Measurements from ENCODE around the gene ANKRD33B. TPM values are rescaled to one million over a fixed set of nuclear protein-coding genes. Genes with fewer than 3 reads are reported as not detected.

The ANKRD33B gene
- total and polyA plus RNA-seq, 2 donors (not counting 1 experiment from before 2014, with no cell fraction given), result 7.7 to 7.8 TPM

GRCh38 chr5:10649666-10650380, 86.0 kb downstream of the ANKRD33B start:
- DNase-seq (ENCODE audit: low read depth in 2 of 2), result peak; percentile 16 to 42
- Histone ChIP-seq H4K20me1 (ENCODE audit: control insufficient read depth, extremely low read depth, insufficient read depth, low read length) (no peaks in the 10 kb centered on the region), H3K27ac (ENCODE audit: insufficient read depth, low read length) (no peak overlapping the region), H2AFZ (ENCODE audit: low read length) (no peak overlapping the region), H3K36me3 (ENCODE audit: control insufficient read depth, insufficient read depth, low read length) (no peaks in the 10 kb centered on the region), H3K9ac (ENCODE audit: insufficient read depth, low read length) (no peak overlapping the region), H3K4me2 (ENCODE audit: extremely low read depth, insufficient read depth, low read length) (no peak overlapping the region), H3K4me1 (ENCODE audit: control insufficient read depth, extremely low read depth, insufficient read depth, low read length) (no peaks in the 10 kb centered on the region), H3K79me2 (ENCODE audit: control insufficient read depth, insufficient read depth, low read length) (no peaks in the 10 kb centered on the region), H3K9me3 (ENCODE audit: control insufficient read depth, insufficient read depth, low read depth, low read length) (no peaks in the 10 kb centered on the region), H3K4me3 (replicated peaks in 1 of 4; ENCODE audit: control extremely low read depth in 1 of 4, insufficient read depth in 1 of 4, low read depth in 3 of 4, low read length in 4 of 4) (no peak overlapping the region), H3K27me3 (ENCODE audit: control insufficient read depth, insufficient read depth, low read length) (no peaks in the 10 kb centered on the region)
- TF ChIP-seq, protein P1, sequence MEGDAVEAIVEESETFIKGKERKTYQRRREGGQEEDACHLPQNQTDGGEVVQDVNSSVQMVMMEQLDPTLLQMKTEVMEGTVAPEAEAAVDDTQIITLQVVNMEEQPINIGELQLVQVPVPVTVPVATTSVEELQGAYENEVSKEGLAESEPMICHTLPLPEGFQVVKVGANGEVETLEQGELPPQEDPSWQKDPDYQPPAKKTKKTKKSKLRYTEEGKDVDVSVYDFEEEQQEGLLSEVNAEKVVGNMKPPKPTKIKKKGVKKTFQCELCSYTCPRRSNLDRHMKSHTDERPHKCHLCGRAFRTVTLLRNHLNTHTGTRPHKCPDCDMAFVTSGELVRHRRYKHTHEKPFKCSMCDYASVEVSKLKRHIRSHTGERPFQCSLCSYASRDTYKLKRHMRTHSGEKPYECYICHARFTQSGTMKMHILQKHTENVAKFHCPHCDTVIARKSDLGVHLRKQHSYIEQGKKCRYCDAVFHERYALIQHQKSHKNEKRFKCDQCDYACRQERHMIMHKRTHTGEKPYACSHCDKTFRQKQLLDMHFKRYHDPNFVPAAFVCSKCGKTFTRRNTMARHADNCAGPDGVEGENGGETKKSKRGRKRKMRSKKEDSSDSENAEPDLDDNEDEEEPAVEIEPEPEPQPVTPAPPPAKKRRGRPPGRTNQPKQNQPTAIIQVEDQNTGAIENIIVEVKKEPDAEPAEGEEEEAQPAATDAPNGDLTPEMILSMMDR (conservative IDR thresholded peaks at IDR 0.05 in 1 of 2, IDR thresholded peaks at IDR 0.05 in 1 of 2; ENCODE audit: low read depth in 1 of 2, low read length in 2 of 2), result no peak
- no peak for TF ChIP-seq EZH2 (IDR thresholded peaks at IDR 0.05; ENCODE audit: low read length, missing control alignments)

- Histone ChIP-seq H3K27ac (ENCODE audit: insufficient read depth, low read length) (no peak overlapping the region), H3K79me2 (ENCODE audit: control insufficient read depth, insufficient read depth, low read length) (no peaks in the 10 kb centered on the region), H3K27me3 (ENCODE audit: control insufficient read depth, insufficient read depth, low read length) (no peaks in the 10 kb centered on the region), H3K4me3 (replicated peaks in 1 of 4; ENCODE audit: control extremely low read depth in 1 of 4, insufficient read depth in 1 of 4, low read depth in 3 of 4, low read length in 4 of 4) (no peak overlapping the region), H3K9ac (ENCODE audit: insufficient read depth, low read length) (no peak overlapping the region), H3K4me2 (ENCODE audit: extremely low read depth, insufficient read depth, low read length) (no peak overlapping the region), H2AFZ (ENCODE audit: low read length) (no peak overlapping the region), H3K36me3 (ENCODE audit: control insufficient read depth, insufficient read depth, low read length) (no peaks in the 10 kb centered on the region), H3K4me1 (ENCODE audit: control insufficient read depth, extremely low read depth, insufficient read depth, low read length) (no peaks in the 10 kb centered on the region), H3K9me3 (ENCODE audit: control insufficient read depth, insufficient read depth, low read depth, low read length) (no peaks in the 10 kb centered on the region), H4K20me1 (ENCODE audit: control insufficient read depth, extremely low read depth, insufficient read depth, low read length) (no peaks in the 10 kb centered on the region)
- peak; percentile 17 to 43 for DNase-seq (ENCODE audit: low read depth in 2 of 2)
- TF ChIP-seq, protein P1 (conservative IDR thresholded peaks at IDR 0.05 in 1 of 2, IDR thresholded peaks at IDR 0.05 in 1 of 2; ENCODE audit: low read depth in 1 of 2, low read length in 2 of 2), result no peak
- no peak for TF ChIP-seq EZH2 (IDR thresholded peaks at IDR 0.05; ENCODE audit: low read length, missing control alignments)
These were observed 88.3 kb downstream of the ANKRD33B start for GRCh38 chr5:10652151-10652550.

GRCh38 chr5:10652606-10653005, 88.7 kb downstream of the ANKRD33B start:
- no peak for TF ChIP-seq EZH2 (IDR thresholded peaks at IDR 0.05; ENCODE audit: low read length, missing control alignments)
- TF ChIP-seq, protein P1 (conservative IDR thresholded peaks at IDR 0.05 in 1 of 2, IDR thresholded peaks at IDR 0.05 in 1 of 2; ENCODE audit: low read depth in 1 of 2, low read length in 2 of 2), result no peak
- no peaks in the 10 kb centered on the region for H3K9me3 ChIP-seq (ENCODE audit: control insufficient read depth, insufficient read depth, low read depth, low read length)
- no peaks in the 10 kb centered on the region for H3K36me3 ChIP-seq (ENCODE audit: control insufficient read depth, insufficient read depth, low read length)
- H3K27ac ChIP-seq (ENCODE audit: insufficient read depth, low read length), result no peak overlapping the region
- H3K9ac ChIP-seq (ENCODE audit: insufficient read depth, low read length), result no peak overlapping the region
- no peaks in the 10 kb centered on the region for H3K27me3 ChIP-seq (ENCODE audit: control insufficient read depth, insufficient read depth, low read length)
- no peak for DNase-seq (ENCODE audit: low read depth in 2 of 2)
- no peaks in the 10 kb centered on the region for H3K4me1 ChIP-seq (ENCODE audit: control insufficient read depth, extremely low read depth, insufficient read depth, low read length)
- no peaks in the 10 kb centered on the region for H4K20me1 ChIP-seq (ENCODE audit: control insufficient read depth, extremely low read depth, insufficient read depth, low read length)
- H3K4me3 ChIP-seq (replicated peaks in 1 of 4; ENCODE audit: control extremely low read depth in 1 of 4, insufficient read depth in 1 of 4, low read depth in 3 of 4, low read length in 4 of 4), result no peak overlapping the region
- no peaks in the 10 kb centered on the region for H3K79me2 ChIP-seq (ENCODE audit: control insufficient read depth, insufficient read depth, low read length)
- no peak overlapping the region for H2AFZ ChIP-seq (ENCODE audit: low read length)
- no peak overlapping the region for H3K4me2 ChIP-seq (ENCODE audit: extremely low read depth, insufficient read depth, low read length)

Data from fibroblast of lung (primary cell).